K562 (cell line): ENCODE measurements around the gene NXN. TPM values are rescaled to one million over a fixed set of nuclear protein-coding genes. Genes with fewer than 3 reads are reported as not detected.

Experiments used
- ATAC-seq: fragments of 200-7000 bp; cut with Tn5 transposase; 3 replicates; pipeline ENCODE4 v1.9.1; 2020; ENCODE audit warnings: moderate library complexity
- BruUV-seq: library from RNA; stranded (reverse); fragments of 400-500 nt; replicated peaks from 2 replicates; lab custom pipeline; 2021; lab: Mats Ljungman, UMichigan
- CTCF ChIA-PET: fragments of 300-600 bp; formaldehyde crosslinking; extraction: SDS; loops from one replicate; lab custom pipeline; 2021; ENCODE audit warnings: low intra/inter-chr PET ratio; lab: Yijun Ruan, JAX
- POLR2A ChIA-PET: fragments of 300-600, 350-650 bp; sonication (Branson Sonifier 250); formaldehyde crosslinking; extraction: SDS; loops from one replicate; lab custom pipeline; 2021; ENCODE audit warnings: antibody characterized with exemption, inconsistent platforms; lab: Yijun Ruan, JAX
- DNase-seq, 4 experiments: peaks; one replicate each; pipeline versions ENCODE4 v3.0.0 to v3.0.0-alpha.2; 2011 to 2018; ENCODE audit warnings: low spot score in 3 of 4, mixed read lengths in 3 of 4; ENCODE audit errors: extremely low read depth in 1 of 4
- FAIRE-seq: peaks from 2 replicates; lab custom pipeline; 2011; peaks lifted over from hg19 to GRCh38; lab: Jason Lieb, UNC
- H2AFZ ChIP-seq: 2 replicates; pipeline ENCODE4 v1.6.0; 2011; ENCODE audit warnings: low read depth, low read length, control low read depth, inconsistent platforms
- H3K27ac ChIP-seq: fragments of 200-600 bp; 3 replicates; pipeline ENCODE4 v1.8.0; 2011; ENCODE audit warnings: low read depth, mild to moderate bottlenecking, control low read depth, inconsistent platforms, low read length, moderate library complexity, mixed read lengths; ENCODE audit errors: extremely low read depth
- H3K27me3 ChIP-seq, 2 experiments: fragments of 300-600 bp in 1 of 2; 2 replicates in 1 of 2; 3 replicates in 1 of 2; pipeline versions ENCODE4 v1.6.0 to v1.8.0; 2011; ENCODE audit warnings: inconsistent platforms in 2 of 2, low read length in 2 of 2, mild to moderate bottlenecking in 1 of 2, mixed read lengths in 1 of 2, moderate library complexity in 1 of 2; ENCODE audit not compliant: control insufficient read depth in 2 of 2, insufficient read depth in 2 of 2
- H3K36me3 ChIP-seq: fragments of 300-600 bp; 3 replicates; pipeline ENCODE4 v1.8.0; 2011; ENCODE audit warnings: mild to moderate bottlenecking, low read length, inconsistent platforms; ENCODE audit not compliant: control insufficient read depth, insufficient read depth
- H3K4me1 ChIP-seq, 2 experiments: fragments of 200-600 bp in 1 of 2; replicated peaks in 1 of 2; 2 replicates in 1 of 2; 3 replicates in 1 of 2; pipeline versions ENCODE4 v1.5.1 to v1.8.0; 2011; ENCODE audit warnings: inconsistent platforms in 2 of 2, low read length in 2 of 2, mild to moderate bottlenecking in 1 of 2, mixed read lengths in 1 of 2, moderate library complexity in 1 of 2; ENCODE audit not compliant: control insufficient read depth in 2 of 2, insufficient read depth in 2 of 2
- H3K4me2 ChIP-seq: 2 replicates; pipeline ENCODE4 v1.6.1; 2011; ENCODE audit warnings: low read length, control low read depth, inconsistent platforms, mixed read lengths; ENCODE audit not compliant: insufficient read depth
- H3K4me3 ChIP-seq: fragments of 200-600 bp; sonication (generic), shearing (Covaris generic); 2 replicates; pipeline ENCODE4 v1.5.1; 2016; ENCODE audit warnings: control low read depth, inconsistent platforms
- H3K79me2 ChIP-seq: fragments of 200-600 bp; 3 replicates; pipeline ENCODE4 v1.8.0; 2011; ENCODE audit warnings: low read length, inconsistent platforms; ENCODE audit not compliant: control insufficient read depth, insufficient read depth
- H3K9ac ChIP-seq, 2 experiments: 2 replicates each; pipeline versions ENCODE4 v1.6.0 to v1.6.1; 2011; ENCODE audit warnings: low read depth in 2 of 2, low read length in 2 of 2, control low read depth in 1 of 2, inconsistent platforms in 1 of 2, mild to moderate bottlenecking in 1 of 2, mixed read lengths in 1 of 2; ENCODE audit not compliant: insufficient read depth in 1 of 2
- H3K9me1 ChIP-seq: one replicate; pipeline ENCODE4 v1.6.0; 2011; ENCODE audit warnings: inconsistent platforms, mild to moderate bottlenecking, low read length, moderate library complexity; ENCODE audit not compliant: control insufficient read depth, insufficient read depth
- H3K9me3 ChIP-seq: replicated peaks from 2 replicates; pipeline ENCODE4 v1.5.1; 2011; ENCODE audit warnings: low read depth, low read length, inconsistent platforms; ENCODE audit not compliant: control insufficient read depth, insufficient read depth
- H4K20me1 ChIP-seq: replicated peaks from 2 replicates; pipeline ENCODE4 v1.6.1; 2011; ENCODE audit warnings: low read length, inconsistent platforms, mixed read lengths; ENCODE audit not compliant: control insufficient read depth, insufficient read depth
- CTBP1 ChIP-seq: fragments of 450-650 bp; IDR thresholded peaks from 2 replicates; pipeline ENCODE4 v1.6.1; 2016; ENCODE audit warnings: borderline replicate concordance
- EGR1 ChIP-seq: fragments of 450-650 bp; conservative IDR thresholded peaks from 2 replicates; pipeline ENCODE4 v1.6.1; 2017; ENCODE audit warnings: mild to moderate bottlenecking
- HIVEP1 ChIP-seq: fragments of 250-450 bp; sonication (Bioruptor Pico); IDR thresholded peaks from 2 replicates; pipeline ENCODE4 v1.4.0; 2020; ENCODE audit warnings: mild to moderate bottlenecking
- L3MBTL2 ChIP-seq: fragments of 450-650 bp; IDR thresholded peaks from 2 replicates; pipeline ENCODE4 v1.6.1; 2016; ENCODE audit warnings: mild to moderate bottlenecking, moderate library complexity
- NR4A1 ChIP-seq, 2 experiments: fragments of 250-450 bp in 1 of 2; fragments of 450-650 bp in 1 of 2; sonication (Bioruptor Pico) in 1 of 2; IDR thresholded peaks; 2 replicates each; pipeline versions ENCODE4 v1.4.0 to v1.6.1; 2016 to 2020; ENCODE audit warnings: mild to moderate bottlenecking in 2 of 2, missing compliant biosample characterization in 1 of 2, missing genetic modification characterization in 1 of 2, moderate library complexity in 1 of 2
- PTBP1 ChIP-seq: fragments of 200-400 bp; formaldehyde crosslinking; IDR thresholded peaks from 2 replicates; pipeline ENCODE4 v1.6.1; 2017; ENCODE audit warnings: low read depth, low read length
- SAFB ChIP-seq: fragments of 200-400 bp; formaldehyde crosslinking; IDR thresholded peaks from 2 replicates; pipeline ENCODE4 v1.6.1; 2017; ENCODE audit warnings: low read depth, low read length, borderline replicate concordance
- SP1 ChIP-seq: sonication (generic); formaldehyde crosslinking; IDR thresholded peaks from 2 replicates; pipeline ENCODE4 v1.8.1; 2022; ENCODE audit warnings: mild to moderate bottlenecking, missing genetic modification reagents
- TBL1XR1 ChIP-seq, 2 experiments: IDR thresholded peaks; 2 replicates each; pipeline ENCODE4 v1.6.1; 2012; ENCODE audit warnings: improper control_type of control experiment in 2 of 2, low read length in 2 of 2, mild to moderate bottlenecking in 1 of 2
- YBX1 ChIP-seq: fragments of 450-650 bp; IDR thresholded peaks from 2 replicates; pipeline ENCODE4 v1.7.1; 2016; ENCODE audit warnings: mild to moderate bottlenecking
- ZC3H8 ChIP-seq: fragments of 450-650 bp; IDR thresholded peaks from 2 replicates; pipeline ENCODE4 v1.6.1; 2017
- ZNF197 ChIP-seq: fragments of 200-800 bp; sonication (Bioruptor generic); IDR thresholded peaks from 2 replicates; pipeline ENCODE4 v1.6.1; 2016; ENCODE audit warnings: low read depth, missing genetic modification characterization, missing compliant biosample characterization
- ZNF311 ChIP-seq: fragments of 250-450 bp; sonication (Bioruptor Pico); IDR thresholded peaks from 2 replicates; pipeline ENCODE4 v1.4.0; 2020; ENCODE audit warnings: mild to moderate bottlenecking, moderate library complexity
- whole genome bisulfite sequencing: fragments of 100-300 bp; shearing (Covaris generic); methylation state at CpG from one replicate; pipeline ENCODE4 v1.1.6; 2016; ENCODE audit warnings: low coverage, mixed read lengths; ENCODE audit not compliant: insufficient coverage; ENCODE audit errors: missing lambda C conversion rate; 5-methylcytosine and 5-hydroxymethylcytosine counted together
- in situ Hi-C: fragments of 300-500 bp; cut with MboI; formaldehyde crosslinking; loops from 4 replicates; pipeline ENCODE4 v1.15.0; 2018; ENCODE audit warnings: inconsistent platforms, mixed read lengths
- intact Hi-C: fragments of 100-400 bp; cut with micrococcal nuclease; formaldehyde crosslinking; loops from 2 replicates; pipeline ENCODE4 v1.14.2; 2022
- polyA plus RNA-seq, 8 experiments: library from polyadenylated mRNA; depleted of rRNA in 4 of 8; stranded (reverse) in 5 of 8; unstranded in 3 of 8; fragments of >200 nt; fragmentation: Nextera tagmentation in 2 of 8; fragmentation: Illumina TruSeq in 1 of 8; extraction: Ambion mirVana in 2 of 8; extraction: Trizol in 1 of 8; gene quantifications; 2 replicates each; pipeline versions ENCODE4 v1.2.1 to v1.2.3, GENCODE V29; 2011 to 2014; ENCODE audit warnings: inconsistent platforms in 1 of 8, missing spikeins in 1 of 8
- total RNA-seq, 7 experiments: library from RNA; depleted of rRNA in 6 of 7; stranded (reverse); fragments of >200 nt in 6 of 7; fragmentation: Illumina TruSeq in 2 of 7; extraction: Trizol in 2 of 7; gene quantifications; 2 replicates each; pipeline versions ENCODE4 v1.2.1 to v1.2.3, GENCODE V29; 2011 to 2021; ENCODE audit warnings: low replicate concordance in 1 of 7
- TF ChIP-seq, protein P1 (sequence below): fragments of 450-650 bp; conservative IDR thresholded peaks from 2 replicates; pipeline ENCODE4 v1.6.1; 2016; ENCODE audit warnings: missing genetic modification characterization, low read depth, mild to moderate bottlenecking, missing compliant biosample characterization, moderate library complexity

NXN gene
- total and polyA plus RNA-seq, 9 of the 15 experiments (the other 6 are each of a cell fraction or from before 2014, with no cell fraction given), result 0.08 to 0.39 (median 0.29) TPM; not detected in 5

DNA sequence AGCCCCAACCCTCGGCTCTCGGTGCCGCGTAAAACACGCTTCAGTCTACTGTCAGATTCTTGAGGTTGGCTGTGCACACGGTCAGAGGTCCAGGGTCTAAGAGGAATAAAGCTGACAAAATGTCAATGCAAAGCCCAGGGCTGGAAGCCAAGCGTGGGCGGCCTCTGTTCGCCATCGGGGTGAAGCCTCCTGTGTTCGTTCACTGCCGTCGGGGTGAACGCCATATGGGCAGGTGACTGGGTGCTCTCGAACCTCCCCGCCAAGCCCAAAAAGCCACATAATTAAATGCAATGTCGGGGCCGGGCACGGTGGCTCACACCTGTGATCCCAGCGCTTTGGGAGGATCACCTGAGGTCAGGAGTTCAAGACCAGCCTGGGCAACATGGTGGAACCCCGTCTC lies 152.8 kb downstream of the NXN start:
- no peak overlapping the region for H2AFZ ChIP-seq
- H3K27me3 ChIP-seq, result peaks cover 20 to 55% of the 10 kb centered on the region in 2 experiments
- ATAC-seq, result no peak
- no peak overlapping the region for H3K4me2 ChIP-seq
- no peaks in the 10 kb centered on the region for H3K4me1 ChIP-seq
- H3K27ac ChIP-seq, result no peak overlapping the region
- no peak for DNase-seq
- in situ Hi-C loops (no loop called here), intact Hi-C loops (no loop called here)
- no peaks in the 10 kb centered on the region for H3K9me1 ChIP-seq
- WGBS, result 16% methylated on average over 17 of the region's 21 CpGs
- no peak overlapping the region for H3K9ac ChIP-seq
- ChIA-PET CTCF (no interaction called here), POLR2A (no interaction called here)
- no peaks in the 10 kb centered on the region for H3K79me2 ChIP-seq
- TF ChIP-seq EGR1, result peak; percentile 26; the same call in 1 of the 2 replicates
- no peak for TF ChIP-seq YBX1
- no peaks in the 10 kb centered on the region for H3K36me3 ChIP-seq
- H4K20me1 ChIP-seq, result no peaks in the 10 kb centered on the region
- H3K9me3 ChIP-seq, result no peaks in the 10 kb centered on the region
- no peak overlapping the region for H3K4me3 ChIP-seq
- no peak for FAIRE-seq
- BruUV-seq, result no TSS peak

DNA sequence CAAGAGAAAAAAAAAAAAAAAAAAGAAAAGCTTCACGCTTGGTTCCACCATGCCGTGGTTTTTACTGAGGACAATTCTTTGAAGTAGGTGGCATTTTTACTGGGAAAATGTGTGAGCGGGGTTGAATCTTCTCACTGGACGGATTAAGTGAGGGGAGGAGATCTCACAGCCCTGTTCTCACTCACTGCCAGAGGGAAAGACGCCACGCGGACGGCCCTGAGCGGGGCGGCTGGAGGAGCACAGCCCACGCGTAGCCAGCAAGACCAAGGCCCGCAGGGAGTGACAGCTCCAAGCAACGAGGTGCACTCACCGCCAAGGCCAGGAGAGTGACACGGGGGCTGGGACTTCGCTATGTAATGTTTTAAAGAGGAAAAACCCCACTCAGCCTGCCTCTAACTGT lies 154.4 kb downstream of the NXN start:
- Histone ChIP-seq H2AFZ (no peak overlapping the region), H3K27me3 (peaks cover 20 to 53% of the 10 kb centered on the region in 2 experiments), H3K27ac (no peak overlapping the region), H3K4me1 (no peaks in the 10 kb centered on the region), H3K4me3 (no peak overlapping the region), H3K79me2 (no peaks in the 10 kb centered on the region), H3K36me3 (no peaks in the 10 kb centered on the region), H3K9me3 (no peaks in the 10 kb centered on the region), H3K4me2 (no peak overlapping the region), H3K9ac (no peak overlapping the region), H4K20me1 (no peaks in the 10 kb centered on the region), H3K9me1 (no peaks in the 10 kb centered on the region)
- ATAC-seq (no peak), DNase-seq (no peak), FAIRE-seq (no peak)
- BruUV-seq, result no TSS peak
- intact Hi-C loops, result no loop called here
- in situ Hi-C loops, result no loop called here
- CTCF ChIA-PET, result interaction anchor here (0.6 kb wide), 1 partner anchor 30 kb away, joined by 3 read pairs; no protein-coding TSS in a partner anchor
- POLR2A ChIA-PET, result interaction anchor here (0.6 kb wide), 1 partner anchor 27 kb away, joined by 3 read pairs; no protein-coding TSS in a partner anchor
- WGBS, result 0% methylated on average over 3 of the region's 17 CpGs
- TF ChIP-seq ZNF311 (CRISPR knock-in tag) (no peak), CTBP1 (no peak), NR4A1 (CRISPR knock-in tag; IDR thresholded peaks at IDR 0.05) (no peak), NR4A1 (tag; IDR thresholded peaks at IDR 0.05) (no peak), ZC3H8 (no peak), ZNF197 (CRISPR knock-in tag) (no peak), L3MBTL2 (no peak), SAFB (no peak), HIVEP1 (no peak), PTBP1 (no peak), SP1 (CRISPR knock-in tag) (no peak), TBL1XR1 (IDR thresholded peaks at IDR 0.05; ENCODE audit: low read length in 2 of 2) (no peak)
- TF ChIP-seq, protein P1, sequence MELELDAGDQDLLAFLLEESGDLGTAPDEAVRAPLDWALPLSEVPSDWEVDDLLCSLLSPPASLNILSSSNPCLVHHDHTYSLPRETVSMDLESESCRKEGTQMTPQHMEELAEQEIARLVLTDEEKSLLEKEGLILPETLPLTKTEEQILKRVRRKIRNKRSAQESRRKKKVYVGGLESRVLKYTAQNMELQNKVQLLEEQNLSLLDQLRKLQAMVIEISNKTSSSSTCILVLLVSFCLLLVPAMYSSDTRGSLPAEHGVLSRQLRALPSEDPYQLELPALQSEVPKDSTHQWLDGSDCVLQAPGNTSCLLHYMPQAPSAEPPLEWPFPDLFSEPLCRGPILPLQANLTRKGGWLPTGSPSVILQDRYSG (tag), result no peak
